ENCODE results near the gene TMEM218.

TMEM218 gene

GRCh38 chr11:125111343-125112207, at the start of gene TMEM218:
Gene TMEM218, minus strand, starts transcription at chr11:125111626. Its CDS starts 9,385 bp downstream, at chr11:125102241.
- peak; percentile 88 for DNase-seq (ENCODE audit: low read depth)

GRCh38 chr11:125157953-125158680, 46.7 kb upstream of the TMEM218 start:
- DNase-seq (ENCODE audit: low read depth): no peak

- DNase-seq (ENCODE audit: low read depth): no peak
These were observed 45.8 kb upstream of the TMEM218 start for GRCh38 chr11:125157118-125157733.

- DNase-seq (ENCODE audit: low read depth): no peak
These were observed 45.1 kb upstream of the TMEM218 start for GRCh38 chr11:125156346-125157117.

- no peak for DNase-seq (ENCODE audit: low read depth)
These were observed 44.3 kb upstream of the TMEM218 start for GRCh38 chr11:125155767-125156166.

GRCh38 chr11:125155100-125155444, 43.6 kb upstream of the TMEM218 start:
- DNase-seq (ENCODE audit: low read depth): no peak

GRCh38 chr11:125154378-125155099, 43.1 kb upstream of the TMEM218 start:
- no peak for DNase-seq (ENCODE audit: low read depth)

GRCh38 chr11:125153837-125154236, 42.4 kb upstream of the TMEM218 start:
- no peak for DNase-seq (ENCODE audit: low read depth)

GRCh38 chr11:125148743-125149142, 37.3 kb upstream of the TMEM218 start:
- no peak for DNase-seq (ENCODE audit: low read depth)

GRCh38 chr11:125148011-125148410, 36.6 kb upstream of the TMEM218 start:
- DNase-seq (ENCODE audit: low read depth): no peak

- no peak for DNase-seq (ENCODE audit: low read depth)
These were observed 35.9 kb upstream of the TMEM218 start for GRCh38 chr11:125147280-125147679.

- DNase-seq (ENCODE audit: low read depth): no peak
These were observed 34.8 kb upstream of the TMEM218 start for GRCh38 chr11:125146232-125146631.

- DNase-seq (ENCODE audit: low read depth): peak; percentile 55
These were observed 30.5 kb upstream of the TMEM218 start for GRCh38 chr11:125141686-125142535.

- DNase-seq (ENCODE audit: low read depth): no peak
These were observed 29.8 kb upstream of the TMEM218 start for GRCh38 chr11:125141178-125141577.

- DNase-seq (ENCODE audit: low read depth): no peak
These were observed 28.8 kb upstream of the TMEM218 start for GRCh38 chr11:125140233-125140632.

GRCh38 chr11:125139778-125140177, 28.4 kb upstream of the TMEM218 start:
- DNase-seq (ENCODE audit: low read depth): no peak

GRCh38 chr11:125138966-125139365, 27.5 kb upstream of the TMEM218 start:
- no peak for DNase-seq (ENCODE audit: low read depth)

- no peak for DNase-seq (ENCODE audit: low read depth)
These were observed 24.6 kb upstream of the TMEM218 start for GRCh38 chr11:125136001-125136400.

- no peak for DNase-seq (ENCODE audit: low read depth)
These were observed 21.2 kb upstream of the TMEM218 start for GRCh38 chr11:125132596-125132995.

- no peak for DNase-seq (ENCODE audit: low read depth)
These were observed 20.6 kb upstream of the TMEM218 start for GRCh38 chr11:125132071-125132470.

Data from activated T-cell treated with anti-CD3 and anti-CD28 coated beads for 1 hour (primary cell).